HUES48 (cell line): ENCODE measurements around the gene FLT1.

Experiments
- H3K27ac ChIP-seq: one replicate; pipeline ENCODE4 v1.7.0; 2013; ENCODE audit warnings: low read depth, low read length, inconsistent platforms
- H3K27me3 ChIP-seq: 2 replicates; pipeline ENCODE4 v1.6.1; 2013; ENCODE audit warnings: mild to moderate bottlenecking, low read length; ENCODE audit not compliant: control insufficient read depth, insufficient read depth
- H3K36me3 ChIP-seq: 2 replicates; pipeline ENCODE4 v1.6.1; 2013; ENCODE audit warnings: low read length; ENCODE audit not compliant: control insufficient read depth, insufficient read depth
- H3K4me1 ChIP-seq: 2 replicates; pipeline ENCODE4 v1.6.1; 2013; ENCODE audit warnings: mild to moderate bottlenecking, low read length; ENCODE audit not compliant: control insufficient read depth, insufficient read depth
- H3K4me3 ChIP-seq: 2 replicates; pipeline ENCODE4 v1.5.1; 2013; ENCODE audit warnings: mild to moderate bottlenecking, low read depth, low read length
- H3K9ac ChIP-seq: 2 replicates; pipeline ENCODE4 v1.6.1; 2013; ENCODE audit warnings: mild to moderate bottlenecking, low read depth, low read length, moderate library complexity
- H3K9me3 ChIP-seq: 2 replicates; pipeline ENCODE4 v1.6.1; 2013; ENCODE audit warnings: low read length; ENCODE audit not compliant: control insufficient read depth, insufficient read depth

Gene FLT1

GRCh38 chr13:28408235-28408848 lies 86.6 kb downstream of the FLT1 start:
- peaks cover 37% of the 10 kb centered on the region for H3K36me3 ChIP-seq
- H3K27ac ChIP-seq: no peak overlapping the region
- H3K9ac ChIP-seq: no peak overlapping the region
- H3K4me3 ChIP-seq: no peak overlapping the region
- H3K9me3 ChIP-seq: no peaks in the 10 kb centered on the region
- H3K4me1 ChIP-seq: peaks cover 15% of the 10 kb centered on the region
- H3K27me3 ChIP-seq: no peaks in the 10 kb centered on the region

- Histone ChIP-seq H3K9ac (no peak overlapping the region), H3K4me1 (peaks cover 15% of the 10 kb centered on the region), H3K36me3 (peaks cover 46% of the 10 kb centered on the region), H3K4me3 (no peak overlapping the region), H3K27ac (no peak overlapping the region), H3K9me3 (no peaks in the 10 kb centered on the region), H3K27me3 (no peaks in the 10 kb centered on the region)
These were observed 88.1 kb downstream of the FLT1 start for GRCh38 chr13:28406733-28407266.

- peaks cover 4% of the 10 kb centered on the region for H3K4me1 ChIP-seq
- H3K27ac ChIP-seq: no peak overlapping the region
- H3K27me3 ChIP-seq: no peaks in the 10 kb centered on the region
- no peak overlapping the region for H3K9ac ChIP-seq
- no peak overlapping the region for H3K4me3 ChIP-seq
- H3K9me3 ChIP-seq: no peaks in the 10 kb centered on the region
- H3K36me3 ChIP-seq: peaks cover 92% of the 10 kb centered on the region
These were observed 92.9 kb downstream of the FLT1 start for GRCh38 chr13:28402057-28402381.

- Histone ChIP-seq H3K27me3 (no peaks in the 10 kb centered on the region), H3K4me1 (peaks cover 7% of the 10 kb centered on the region; the same call in 1 of the 2 replicates), H3K36me3 (peaks cover 93% of the 10 kb centered on the region), H3K27ac (no peak overlapping the region), H3K4me3 (no peak overlapping the region), H3K9ac (no peak overlapping the region), H3K9me3 (no peaks in the 10 kb centered on the region)
These were observed 93.4 kb downstream of the FLT1 start for GRCh38 chr13:28401303-28402056.

- no peaks in the 10 kb centered on the region for H3K27me3 ChIP-seq
- peaks cover 89% of the 10 kb centered on the region for H3K36me3 ChIP-seq
- H3K9ac ChIP-seq: no peak overlapping the region
- no peak overlapping the region for H3K27ac ChIP-seq
- no peaks in the 10 kb centered on the region for H3K9me3 ChIP-seq
- no peak overlapping the region for H3K4me3 ChIP-seq
- peaks cover 24% of the 10 kb centered on the region for H3K4me1 ChIP-seq
These were observed 98.9 kb downstream of the FLT1 start for GRCh38 chr13:28396053-28396452.

GRCh38 chr13:28394422-28394821 lies 100.5 kb downstream of the FLT1 start:
- Histone ChIP-seq H3K4me1 (peaks cover 24% of the 10 kb centered on the region), H3K9me3 (no peaks in the 10 kb centered on the region), H3K9ac (no peak overlapping the region), H3K4me3 (no peak overlapping the region), H3K27ac (no peak overlapping the region), H3K27me3 (no peaks in the 10 kb centered on the region), H3K36me3 (peaks cover 88% of the 10 kb centered on the region)

- H3K4me1 ChIP-seq: peaks cover 36% of the 10 kb centered on the region
- no peak overlapping the region for H3K9ac ChIP-seq
- no peaks in the 10 kb centered on the region for H3K9me3 ChIP-seq
- H3K27ac ChIP-seq: peak overlapping the region; percentile 2
- no peaks in the 10 kb centered on the region for H3K27me3 ChIP-seq
- peaks cover 89% of the 10 kb centered on the region for H3K36me3 ChIP-seq
- no peak overlapping the region for H3K4me3 ChIP-seq
These were observed 101.9 kb downstream of the FLT1 start for GRCh38 chr13:28392896-28393505.

GRCh38 chr13:28392428-28392827 lies 102.5 kb downstream of the FLT1 start:
- peak overlapping the region; percentile 2 for H3K27ac ChIP-seq
- H3K4me1 ChIP-seq: peaks cover 36% of the 10 kb centered on the region
- H3K4me3 ChIP-seq: no peak overlapping the region
- H3K9me3 ChIP-seq: no peaks in the 10 kb centered on the region
- H3K27me3 ChIP-seq: no peaks in the 10 kb centered on the region
- peaks cover 84% of the 10 kb centered on the region for H3K36me3 ChIP-seq
- no peak overlapping the region for H3K9ac ChIP-seq

GRCh38 chr13:28387740-28388501 lies 107.0 kb downstream of the FLT1 start:
- Histone ChIP-seq H3K4me3 (no peak overlapping the region), H3K36me3 (peaks cover 59% of the 10 kb centered on the region), H3K27me3 (no peaks in the 10 kb centered on the region), H3K4me1 (peaks cover 29% of the 10 kb centered on the region), H3K27ac (no peak overlapping the region), H3K9ac (no peak overlapping the region), H3K9me3 (no peaks in the 10 kb centered on the region)

GRCh38 chr13:28385362-28385761 lies 109.6 kb downstream of the FLT1 start:
- Histone ChIP-seq H3K27me3 (no peaks in the 10 kb centered on the region), H3K9ac (no peak overlapping the region), H3K36me3 (peaks cover 53% of the 10 kb centered on the region), H3K4me3 (no peak overlapping the region), H3K27ac (no peak overlapping the region), H3K4me1 (peaks cover 12% of the 10 kb centered on the region), H3K9me3 (no peaks in the 10 kb centered on the region)
